NT2/D1 (cell line): ENCODE results near the gene RASSF10.

Source experiments
- SUZ12 ChIP-seq: IDR thresholded peaks from 2 replicates; pipeline ENCODE4 v1.6.1; 2011; ENCODE audit not compliant: insufficient read length, insufficient read depth; ENCODE audit errors: extremely low read depth
- YY1 ChIP-seq: IDR thresholded peaks from 2 replicates; pipeline ENCODE4 v1.6.1; 2011; ENCODE audit not compliant: insufficient read length, insufficient read depth

- TF ChIP-seq SUZ12 (no peak), YY1 (no peak)
Observed at GRCh38 chr11:12995823-12996222, 13.3 kb upstream of the RASSF10 start.
